ENCODE measurements around the gene TRIM22.
"Not testable (repeated sequence)": the region's sequence is repeated elsewhere in the genome, so short reads cannot be mapped to it uniquely, and the experiment has no call there.

Gene TRIM22

GRCh38 chr11:5691238-5691963, 1.8 kb downstream of the TRIM22 start:
- not testable (repeated sequence) for DNase-seq (ENCODE audit: low spot score)

GRCh38 chr11:5691964-5692361, 2.4 kb downstream of the TRIM22 start:
- no peak for DNase-seq (ENCODE audit: low spot score)

- no peak for DNase-seq (ENCODE audit: low spot score)
Observed at GRCh38 chr11:5694642-5695041, 5.1 kb downstream of the TRIM22 start.

GRCh38 chr11:5695580-5695979, 6.0 kb downstream of the TRIM22 start:
- no peak for DNase-seq (ENCODE audit: low spot score)

GRCh38 chr11:5696210-5696609, 6.6 kb downstream of the TRIM22 start:
- DNase-seq (ENCODE audit: low spot score) = no peak

- no peak for DNase-seq (ENCODE audit: low spot score)
Observed at GRCh38 chr11:5698281-5698680, 8.7 kb downstream of the TRIM22 start.

- DNase-seq (ENCODE audit: low spot score) = no peak
Observed at GRCh38 chr11:5700421-5701054, 10.9 kb downstream of the TRIM22 start.

GRCh38 chr11:5701055-5701577, 11.5 kb downstream of the TRIM22 start:
- DNase-seq (ENCODE audit: low spot score) = no peak

GRCh38 chr11:5703741-5704536, 14.3 kb downstream of the TRIM22 start:
- no peak for DNase-seq (ENCODE audit: low spot score)

- no peak for DNase-seq (ENCODE audit: low spot score)
Observed at GRCh38 chr11:5705688-5706087, 16.1 kb downstream of the TRIM22 start.

- DNase-seq (ENCODE audit: low spot score) = no peak
Observed at GRCh38 chr11:5712507-5712906, 22.9 kb downstream of the TRIM22 start.

GRCh38 chr11:5713695-5714094, 24.1 kb downstream of the TRIM22 start:
- DNase-seq (ENCODE audit: low spot score) = no peak

GRCh38 chr11:5716518-5716917, 26.9 kb downstream of the TRIM22 start:
- not testable (repeated sequence) for DNase-seq (ENCODE audit: low spot score)

GRCh38 chr11:5719703-5720495, 30.3 kb downstream of the TRIM22 start:
- no peak for DNase-seq (ENCODE audit: low spot score)

GRCh38 chr11:5722622-5723021, 33.0 kb downstream of the TRIM22 start:
- DNase-seq (ENCODE audit: low spot score) = no peak

- no peak for DNase-seq (ENCODE audit: low spot score)
Observed at GRCh38 chr11:5726351-5726750, 36.8 kb downstream of the TRIM22 start.

GRCh38 chr11:5727691-5728090, 38.1 kb downstream of the TRIM22 start:
- no peak for DNase-seq (ENCODE audit: low spot score)

- DNase-seq (ENCODE audit: low spot score) = no peak
Observed at GRCh38 chr11:5736396-5736795, 46.8 kb downstream of the TRIM22 start, which contains the start of gene OR56B1. Gene OR56B1 (plus strand): TSS chr11:5736448. CDS start chr11:5736517, 69 bp downstream.

GRCh38 chr11:5737091-5737490, 47.5 kb downstream of the TRIM22 start:
- no peak for DNase-seq (ENCODE audit: low spot score)

GRCh38 chr11:5737670-5738392, 48.2 kb downstream of the TRIM22 start:
- no peak for DNase-seq (ENCODE audit: low spot score)

- no peak for DNase-seq (ENCODE audit: low spot score)
Observed at GRCh38 chr11:5738431-5738830, 48.8 kb downstream of the TRIM22 start.

All from globus pallidus (tissue), 1 donor.